Cerebellar cortex (tissue), 1 donor: ENCODE data around the gene GABRR3.

ENCODE experiments used
- DNase-seq: peaks from one replicate; pipeline ENCODE4 v3.0.0-alpha.2; 2015; ENCODE audit warnings: low spot score

The GABRR3 gene

GRCh38 chr3:98035208-98035607 lies at the start of gene GABRR3:
TSS of gene GABRR3 (minus strand) at chr3:98035315. CDS start at chr3:98034987, 328 bp downstream.
- no peak for DNase-seq

GRCh38 chr3:98073486-98073885 lies 38.4 kb upstream of the GABRR3 start:
- DNase-seq: no peak

- DNase-seq: no peak
Measured at GRCh38 chr3:98070840-98071239, 35.7 kb upstream of the GABRR3 start.

- no peak for DNase-seq
Measured at GRCh38 chr3:98068824-98069223, 33.7 kb upstream of the GABRR3 start.

GRCh38 chr3:98058244-98058960 lies 23.3 kb upstream of the GABRR3 start:
- DNase-seq: no peak

- DNase-seq: no peak
Measured at GRCh38 chr3:98057631-98058030, 22.5 kb upstream of the GABRR3 start.

GRCh38 chr3:98056035-98056434 lies 20.9 kb upstream of the GABRR3 start:
- DNase-seq: no peak

GRCh38 chr3:98049271-98049670 lies 14.2 kb upstream of the GABRR3 start:
- DNase-seq: no peak

GRCh38 chr3:98048586-98048985 lies 13.5 kb upstream of the GABRR3 start:
- DNase-seq: no peak

- DNase-seq: no peak
Measured at GRCh38 chr3:98041350-98041749, 6.2 kb upstream of the GABRR3 start.

- DNase-seq: peak; percentile 85
Measured at GRCh38 chr3:98039322-98040024, 4.4 kb upstream of the GABRR3 start.

- no peak for DNase-seq
Measured at GRCh38 chr3:98038876-98039275, 3.8 kb upstream of the GABRR3 start.

- no peak for DNase-seq
Measured at GRCh38 chr3:98038286-98038685, 3.2 kb upstream of the GABRR3 start.

- no peak for DNase-seq
Measured at GRCh38 chr3:98034486-98034885, 629 bp downstream of the GABRR3 start.

GRCh38 chr3:98034036-98034435 lies 1.1 kb downstream of the GABRR3 start:
- no peak for DNase-seq

GRCh38 chr3:98032904-98033303 lies 2.2 kb downstream of the GABRR3 start:
- DNase-seq: no peak

GRCh38 chr3:98032265-98032664 lies 2.9 kb downstream of the GABRR3 start:
- DNase-seq: no peak

- no peak for DNase-seq
Measured at GRCh38 chr3:98029083-98029482, 6.0 kb downstream of the GABRR3 start.

- DNase-seq: no peak
Measured at GRCh38 chr3:98027085-98027446, 8.0 kb downstream of the GABRR3 start.

GRCh38 chr3:98026425-98027084 lies 8.6 kb downstream of the GABRR3 start:
- DNase-seq: no peak

GRCh38 chr3:98025392-98025945 lies 9.6 kb downstream of the GABRR3 start:
- DNase-seq: no peak

- peak; percentile 81 for DNase-seq
Measured at GRCh38 chr3:98022978-98023820, 11.9 kb downstream of the GABRR3 start.
